ENCODE results near the gene GALNT17. TPM values are rescaled to one million over a fixed set of nuclear protein-coding genes. Genes with fewer than 3 reads are reported as not detected.

GALNT17 gene
- polyA plus RNA-seq, 2 donors, result 1.7 to 6.1 TPM

DNA sequence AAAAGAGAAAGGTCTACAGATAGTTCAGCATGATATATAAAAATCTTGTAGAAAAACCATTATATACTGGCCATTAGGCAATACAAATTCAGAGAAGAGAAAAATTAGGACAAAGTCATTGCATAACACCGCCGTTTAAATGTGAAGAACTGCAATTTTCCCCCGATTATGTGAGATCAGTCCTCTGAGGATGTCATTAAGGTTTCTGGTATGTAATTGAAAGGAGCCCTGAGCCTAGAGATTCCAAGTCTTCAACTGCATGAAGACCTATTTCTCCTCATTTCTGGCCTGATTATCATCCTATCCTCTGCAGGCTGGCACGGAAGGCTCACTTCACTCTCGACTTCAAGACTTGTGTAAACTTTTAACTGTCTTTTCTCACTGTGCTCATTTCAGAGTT, 395.3 kb downstream of the GALNT17 start:
- Histone ChIP-seq H3K4me1 (ENCODE audit: control insufficient read depth in 2 of 2, insufficient read depth in 2 of 2, low read length in 1 of 2) (no peaks in the 10 kb centered on the region), H3K36me3 (ENCODE audit: control insufficient read depth in 2 of 2, insufficient read depth in 2 of 2, low read length in 1 of 2) (no peaks in the 10 kb centered on the region), H3K27me3 (ENCODE audit: control insufficient read depth in 1 of 2, insufficient read depth in 2 of 2, low read length in 2 of 2) (no peaks in the 10 kb centered on the region), H3K9me3 (ENCODE audit: control insufficient read depth in 2 of 2, insufficient read depth in 1 of 2, low read depth in 1 of 2, low read length in 1 of 2) (no peaks in the 10 kb centered on the region), H3K27ac (ENCODE audit: low read depth in 2 of 2, low read length in 1 of 2) (no peak overlapping the region), H3K4me3 (ENCODE audit: low read depth in 1 of 2, low read length in 2 of 2) (no peak overlapping the region)
- WGBS, 2 donors, result 68 to 78% methylated on average over 5 of the region's 5 CpGs

DNA sequence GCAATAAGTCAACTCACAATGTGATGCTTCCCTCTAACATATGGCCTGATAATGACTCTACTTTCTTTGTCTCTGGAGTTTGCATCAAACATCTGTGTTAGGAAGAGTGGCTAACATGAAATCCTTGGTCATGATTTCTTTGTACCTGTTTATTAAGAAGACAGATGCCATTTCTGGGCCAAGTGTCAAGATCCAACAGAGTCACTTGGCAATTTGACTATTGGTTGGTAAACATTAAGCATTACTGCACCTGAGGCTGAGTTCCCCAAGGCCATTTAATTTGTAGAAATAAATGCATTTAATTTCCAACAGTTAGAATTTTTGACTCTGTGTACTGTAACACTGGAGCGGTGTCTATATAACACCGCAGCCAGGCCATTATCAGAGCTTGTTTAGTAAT, 403.7 kb downstream of the GALNT17 start:
- Histone ChIP-seq H3K36me3 (ENCODE audit: control insufficient read depth in 2 of 2, insufficient read depth in 2 of 2, low read length in 1 of 2) (no peaks in the 10 kb centered on the region), H3K4me1 (ENCODE audit: control insufficient read depth in 2 of 2, insufficient read depth in 2 of 2, low read length in 1 of 2) (no peaks in the 10 kb centered on the region), H3K27me3 (ENCODE audit: control insufficient read depth in 1 of 2, insufficient read depth in 2 of 2, low read length in 2 of 2) (no peaks in the 10 kb centered on the region), H3K4me3 (ENCODE audit: low read depth in 1 of 2, low read length in 2 of 2) (no peak overlapping the region), H3K9me3 (ENCODE audit: control insufficient read depth in 2 of 2, insufficient read depth in 1 of 2, low read depth in 1 of 2, low read length in 1 of 2) (no peaks in the 10 kb centered on the region), H3K27ac (ENCODE audit: low read depth in 2 of 2, low read length in 1 of 2) (no peak overlapping the region)
- 87 to 93% methylated on average over 2 of the region's 2 CpGs for WGBS, 2 donors

DNA sequence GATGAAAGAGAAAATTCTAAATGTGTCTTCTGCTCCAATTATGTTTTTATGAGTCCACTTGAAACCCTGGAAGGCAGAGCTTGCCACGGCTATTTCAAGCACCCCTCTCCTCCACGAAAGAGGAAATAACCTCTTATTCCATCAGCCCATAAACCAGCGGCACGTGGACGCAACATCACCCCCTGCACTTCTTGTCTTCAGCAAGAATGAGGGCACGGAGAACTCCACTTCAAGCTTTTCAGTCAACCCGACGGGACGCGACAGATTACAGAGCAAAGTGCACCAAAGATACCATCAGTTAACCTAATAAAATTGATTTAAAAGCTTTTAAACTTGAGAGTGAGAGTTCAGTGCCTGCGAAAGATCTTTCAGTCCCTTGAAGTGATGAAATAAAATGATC, 406.3 kb downstream of the GALNT17 start:
- Histone ChIP-seq H3K27me3 (ENCODE audit: control insufficient read depth in 1 of 2, insufficient read depth in 2 of 2, low read length in 2 of 2) (no peaks in the 10 kb centered on the region), H3K9me3 (ENCODE audit: control insufficient read depth in 2 of 2, insufficient read depth in 1 of 2, low read depth in 1 of 2, low read length in 1 of 2) (no peaks in the 10 kb centered on the region), H3K4me3 (ENCODE audit: low read depth in 1 of 2, low read length in 2 of 2) (no peak overlapping the region), H3K4me1 (ENCODE audit: control insufficient read depth in 2 of 2, insufficient read depth in 2 of 2, low read length in 1 of 2) (no peaks in the 10 kb centered on the region), H3K36me3 (ENCODE audit: control insufficient read depth in 2 of 2, insufficient read depth in 2 of 2, low read length in 1 of 2) (no peaks in the 10 kb centered on the region), H3K27ac (ENCODE audit: low read depth in 2 of 2, low read length in 1 of 2) (no peak overlapping the region)
- 65 to 70% methylated on average over 11 of the region's 11 CpGs for WGBS, 2 donors

DNA sequence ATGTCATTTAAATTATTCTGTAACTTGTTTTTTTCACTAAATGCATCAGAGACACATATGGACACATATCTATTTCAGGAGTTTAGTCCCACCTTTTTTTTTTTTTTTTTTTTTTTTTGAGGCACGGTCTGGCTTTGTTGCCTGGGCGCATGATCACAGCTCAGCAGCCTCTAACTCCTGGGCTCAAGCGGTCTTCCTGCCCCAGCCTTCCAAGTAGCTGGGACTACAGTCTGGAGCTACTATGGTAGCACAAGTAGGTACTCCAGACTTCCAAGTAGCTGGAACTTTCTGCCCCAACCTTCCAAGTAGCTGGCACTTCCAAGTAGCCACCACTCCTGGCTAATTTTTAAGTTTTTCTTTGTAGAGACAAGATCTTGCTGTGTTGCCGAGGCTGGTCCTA, 407.7 kb downstream of the GALNT17 start:
- no peaks in the 10 kb centered on the region for H3K4me1 ChIP-seq (ENCODE audit: control insufficient read depth in 2 of 2, insufficient read depth in 2 of 2, low read length in 1 of 2)
- H3K27me3 ChIP-seq (ENCODE audit: control insufficient read depth in 1 of 2, insufficient read depth in 2 of 2, low read length in 2 of 2), result no peaks in the 10 kb centered on the region
- H3K4me3 ChIP-seq (ENCODE audit: low read depth in 1 of 2, low read length in 2 of 2), result no peak overlapping the region
- H3K36me3 ChIP-seq (ENCODE audit: control insufficient read depth in 2 of 2, insufficient read depth in 2 of 2, low read length in 1 of 2), result no peaks in the 10 kb centered on the region
- H3K27ac ChIP-seq (ENCODE audit: low read depth in 2 of 2, low read length in 1 of 2), result no peak overlapping the region
- H3K9me3 ChIP-seq (ENCODE audit: control insufficient read depth in 2 of 2, insufficient read depth in 1 of 2, low read depth in 1 of 2, low read length in 1 of 2), result no peaks in the 10 kb centered on the region
- 91 to 92% methylated on average over 4 of the region's 4 CpGs for WGBS, 2 donors

DNA sequence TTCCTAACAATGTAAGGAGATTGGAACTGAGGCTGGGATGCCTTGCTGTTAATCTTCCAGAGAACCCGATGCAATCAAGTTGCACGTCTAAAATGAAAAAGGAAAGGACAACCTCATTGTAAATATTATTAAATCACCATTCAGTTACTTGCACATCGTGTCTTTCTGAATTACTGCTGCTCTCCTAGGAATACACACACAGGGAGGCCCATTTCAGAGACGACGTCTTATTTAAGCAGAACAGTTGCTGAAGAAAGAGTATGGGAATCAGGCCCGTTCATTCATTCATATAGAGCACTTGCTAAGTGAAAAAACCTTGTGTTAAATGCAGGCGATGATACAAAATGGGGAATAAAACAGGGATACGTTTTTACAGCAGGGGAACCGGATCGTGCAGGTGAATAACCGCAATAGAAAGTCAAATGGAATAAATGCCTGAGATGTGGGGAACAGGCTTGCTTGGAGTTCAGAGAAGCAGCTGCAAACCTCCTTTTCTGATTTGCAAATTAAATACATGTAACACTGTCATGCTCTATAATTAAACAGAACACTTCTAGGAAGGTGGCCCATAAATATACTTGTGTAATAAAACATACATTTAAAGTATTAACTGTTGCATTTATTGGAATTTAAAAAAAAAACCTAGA, 409.9 kb downstream of the GALNT17 start:
- H3K9me3 ChIP-seq (ENCODE audit: control insufficient read depth in 2 of 2, insufficient read depth in 1 of 2, low read depth in 1 of 2, low read length in 1 of 2), result no peaks in the 10 kb centered on the region
- no peak overlapping the region for H3K4me3 ChIP-seq (ENCODE audit: low read depth in 1 of 2, low read length in 2 of 2)
- no peaks in the 10 kb centered on the region for H3K4me1 ChIP-seq (ENCODE audit: control insufficient read depth in 2 of 2, insufficient read depth in 2 of 2, low read length in 1 of 2)
- WGBS, 2 donors, result 85 to 86% methylated on average over 11 of the region's 11 CpGs
- no peaks in the 10 kb centered on the region for H3K36me3 ChIP-seq (ENCODE audit: control insufficient read depth in 2 of 2, insufficient read depth in 2 of 2, low read length in 1 of 2)
- no peak overlapping the region for H3K27ac ChIP-seq (ENCODE audit: low read depth in 2 of 2, low read length in 1 of 2)
- no peaks in the 10 kb centered on the region for H3K27me3 ChIP-seq (ENCODE audit: control insufficient read depth in 1 of 2, insufficient read depth in 2 of 2, low read length in 2 of 2)

DNA sequence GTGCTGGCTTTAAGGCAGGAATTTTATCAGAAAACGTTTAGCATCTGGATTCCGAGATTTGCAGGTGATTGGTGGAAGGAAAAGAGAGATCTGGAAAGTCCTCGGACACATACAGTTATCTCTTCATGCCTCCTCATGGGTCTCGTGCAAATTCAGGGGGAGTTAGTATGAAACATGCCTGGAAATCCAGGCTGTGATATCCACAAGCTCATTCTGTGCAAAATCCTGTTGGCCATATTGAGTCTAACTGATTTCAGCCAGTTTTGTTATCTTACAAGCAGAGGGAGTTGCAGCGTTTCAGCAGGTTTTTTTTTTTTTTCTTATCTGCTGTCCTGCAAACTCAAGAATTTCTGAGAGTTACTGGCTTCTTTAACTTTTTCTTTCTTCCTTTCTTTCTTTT, 411.5 kb downstream of the GALNT17 start:
- Histone ChIP-seq H3K4me1 (ENCODE audit: control insufficient read depth in 2 of 2, insufficient read depth in 2 of 2, low read length in 1 of 2) (no peaks in the 10 kb centered on the region), H3K27me3 (ENCODE audit: control insufficient read depth in 1 of 2, insufficient read depth in 2 of 2, low read length in 2 of 2) (no peaks in the 10 kb centered on the region), H3K9me3 (ENCODE audit: control insufficient read depth in 2 of 2, insufficient read depth in 1 of 2, low read depth in 1 of 2, low read length in 1 of 2) (no peaks in the 10 kb centered on the region), H3K27ac (ENCODE audit: low read depth in 2 of 2, low read length in 1 of 2) (no peak overlapping the region), H3K4me3 (ENCODE audit: low read depth in 1 of 2, low read length in 2 of 2) (no peak overlapping the region), H3K36me3 (ENCODE audit: control insufficient read depth in 2 of 2, insufficient read depth in 2 of 2, low read length in 1 of 2) (no peaks in the 10 kb centered on the region)
- 21 to 36% methylated on average over 5 of the region's 5 CpGs for WGBS, 2 donors

DNA sequence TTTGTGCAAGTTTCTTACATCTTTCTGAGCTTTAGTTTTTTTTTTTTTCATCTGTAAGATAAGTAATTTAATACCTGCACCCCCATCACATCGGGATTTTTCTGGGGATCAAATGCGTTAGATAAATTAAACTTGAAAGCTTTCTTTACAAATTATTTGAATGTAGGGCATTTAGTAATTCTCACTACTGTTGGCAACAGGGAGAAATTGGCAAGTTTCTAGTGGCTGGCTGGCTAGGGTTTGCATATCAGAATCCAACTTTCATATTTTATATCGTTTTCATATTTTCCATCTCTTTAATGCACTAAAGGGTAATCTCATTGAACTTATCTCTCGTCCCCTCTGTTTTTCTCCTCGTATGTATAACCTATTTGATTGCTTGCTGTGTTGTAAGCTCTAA, 412.9 kb downstream of the GALNT17 start:
- no peak overlapping the region for H3K4me3 ChIP-seq (ENCODE audit: low read depth in 1 of 2, low read length in 2 of 2)
- no peak overlapping the region for H3K27ac ChIP-seq (ENCODE audit: low read depth in 2 of 2, low read length in 1 of 2)
- H3K36me3 ChIP-seq (ENCODE audit: control insufficient read depth in 2 of 2, insufficient read depth in 2 of 2, low read length in 1 of 2), result no peaks in the 10 kb centered on the region
- no peaks in the 10 kb centered on the region for H3K4me1 ChIP-seq (ENCODE audit: control insufficient read depth in 2 of 2, insufficient read depth in 2 of 2, low read length in 1 of 2)
- no peaks in the 10 kb centered on the region for H3K9me3 ChIP-seq (ENCODE audit: control insufficient read depth in 2 of 2, insufficient read depth in 1 of 2, low read depth in 1 of 2, low read length in 1 of 2)
- no peaks in the 10 kb centered on the region for H3K27me3 ChIP-seq (ENCODE audit: control insufficient read depth in 1 of 2, insufficient read depth in 2 of 2, low read length in 2 of 2)
- WGBS, 2 donors, result 34 to 59% methylated on average over 5 of the region's 5 CpGs

DNA sequence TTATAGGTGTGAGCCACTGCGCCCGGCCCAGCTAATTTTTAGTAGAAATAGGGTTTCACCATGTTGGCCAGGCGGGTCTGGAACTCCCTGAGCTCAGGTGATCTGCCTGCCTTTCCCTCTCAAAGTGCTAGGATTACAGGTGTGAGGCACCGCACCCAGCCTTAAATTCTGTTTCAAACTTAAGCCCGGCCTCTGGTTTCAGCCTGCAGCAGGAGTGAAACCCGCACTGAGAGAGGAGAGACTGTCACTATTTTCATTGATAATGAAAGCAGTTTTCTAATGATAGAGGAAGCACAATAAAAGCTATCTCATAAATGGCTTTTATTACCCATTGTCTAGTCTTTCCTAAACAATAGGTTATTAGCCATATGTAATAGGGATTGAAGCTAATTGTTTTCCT, 415.5 kb downstream of the GALNT17 start:
- H3K4me3 ChIP-seq (ENCODE audit: low read depth in 1 of 2, low read length in 2 of 2), result no peak overlapping the region
- 93 to 94% methylated on average over 6 of the region's 6 CpGs for WGBS, 2 donors
- H3K27ac ChIP-seq (ENCODE audit: low read depth in 2 of 2, low read length in 1 of 2), result no peak overlapping the region
- no peaks in the 10 kb centered on the region for H3K36me3 ChIP-seq (ENCODE audit: control insufficient read depth in 2 of 2, insufficient read depth in 2 of 2, low read length in 1 of 2)
- no peaks in the 10 kb centered on the region for H3K27me3 ChIP-seq (ENCODE audit: control insufficient read depth in 1 of 2, insufficient read depth in 2 of 2, low read length in 2 of 2)
- peaks cover 0 to 2% of the 10 kb centered on the region in 2 donors for H3K9me3 ChIP-seq (ENCODE audit: control insufficient read depth in 2 of 2, insufficient read depth in 1 of 2, low read depth in 1 of 2, low read length in 1 of 2)
- no peaks in the 10 kb centered on the region for H3K4me1 ChIP-seq (ENCODE audit: control insufficient read depth in 2 of 2, insufficient read depth in 2 of 2, low read length in 1 of 2)

DNA sequence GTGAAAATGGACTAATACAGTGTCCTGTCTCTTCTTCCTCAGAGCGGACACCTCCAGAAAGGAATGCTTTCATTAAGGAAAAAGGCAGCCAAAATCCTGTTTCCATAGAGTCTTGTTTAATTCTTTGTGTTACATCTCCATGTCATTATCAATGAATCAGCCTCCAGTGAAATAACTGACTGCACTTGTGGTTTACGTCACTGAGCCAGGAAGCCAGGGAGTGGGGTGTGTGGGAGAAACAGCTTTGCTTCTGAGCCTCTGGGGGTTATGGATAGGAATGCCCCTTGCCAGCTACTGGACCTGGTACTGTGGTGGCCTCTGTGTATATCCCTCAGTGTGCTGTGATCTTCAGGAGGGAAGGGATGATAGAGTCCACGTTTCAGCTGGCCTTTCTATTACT, 416.8 kb downstream of the GALNT17 start:
- Histone ChIP-seq H3K27ac (ENCODE audit: low read depth in 2 of 2, low read length in 1 of 2) (no peak overlapping the region), H3K9me3 (ENCODE audit: control insufficient read depth in 2 of 2, insufficient read depth in 1 of 2, low read depth in 1 of 2, low read length in 1 of 2) (peaks cover 0 to 3% of the 10 kb centered on the region in 2 donors)
- 80 to 83% methylated on average over 3 of the region's 3 CpGs for WGBS, 2 donors

DNA sequence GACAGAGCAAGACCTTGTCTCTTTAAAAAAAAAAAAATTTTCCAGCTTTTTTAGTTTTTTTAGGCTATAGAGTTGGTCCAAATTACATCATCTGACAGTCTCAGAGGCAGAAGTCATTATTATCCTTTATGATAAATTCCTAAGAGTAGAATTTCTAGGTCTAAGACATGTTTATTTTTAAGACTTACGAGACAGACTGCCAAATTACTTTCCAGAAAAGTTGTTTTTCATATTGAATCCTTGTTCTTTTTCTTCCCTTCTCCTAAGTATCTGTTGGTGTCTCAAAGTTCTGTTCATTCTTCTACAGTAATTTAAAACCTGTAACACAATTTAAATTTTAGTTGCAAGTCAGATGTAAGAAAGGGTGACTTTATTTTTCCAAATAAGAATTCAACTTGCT, 421.4 kb downstream of the GALNT17 start:
- no peak overlapping the region for H3K27ac ChIP-seq (ENCODE audit: low read depth in 2 of 2, low read length in 1 of 2)
- H3K9me3 ChIP-seq (ENCODE audit: control insufficient read depth in 2 of 2, insufficient read depth in 1 of 2, low read depth in 1 of 2, low read length in 1 of 2), result peaks cover 0 to 3% of the 10 kb centered on the region in 2 donors
- H3K27me3 ChIP-seq (ENCODE audit: control insufficient read depth in 1 of 2, insufficient read depth in 2 of 2, low read length in 2 of 2), result no peaks in the 10 kb centered on the region
- no peak overlapping the region for H3K4me3 ChIP-seq (ENCODE audit: low read depth in 1 of 2, low read length in 2 of 2)
- H3K4me1 ChIP-seq (ENCODE audit: control insufficient read depth in 2 of 2, insufficient read depth in 2 of 2, low read length in 1 of 2), result no peaks in the 10 kb centered on the region
- 42 to 53% methylated on average over 1 of the region's 1 CpG for WGBS, 2 donors
- no peaks in the 10 kb centered on the region for H3K36me3 ChIP-seq (ENCODE audit: control insufficient read depth in 2 of 2, insufficient read depth in 2 of 2, low read length in 1 of 2)

More for the DNA sequence above, 416.8 kb downstream of the GALNT17 start:
- no peaks in the 10 kb centered on the region for H3K27me3 ChIP-seq (ENCODE audit: control insufficient read depth in 1 of 2, insufficient read depth in 2 of 2, low read length in 2 of 2)
- H3K36me3 ChIP-seq (ENCODE audit: control insufficient read depth in 2 of 2, insufficient read depth in 2 of 2, low read length in 1 of 2), result no peaks in the 10 kb centered on the region
- no peaks in the 10 kb centered on the region for H3K4me1 ChIP-seq (ENCODE audit: control insufficient read depth in 2 of 2, insufficient read depth in 2 of 2, low read length in 1 of 2)
- no peak overlapping the region for H3K4me3 ChIP-seq (ENCODE audit: low read depth in 1 of 2, low read length in 2 of 2)
